K562 (cell line): Measurements from ENCODE around the gene PRKG1. TPM values are rescaled to one million over a fixed set of nuclear protein-coding genes. Genes with fewer than 3 reads are reported as not detected.

ENCODE experiments used
- ATAC-seq: fragments of 200-7000 bp; cut with Tn5 transposase; 3 replicates; pipeline ENCODE4 v1.9.1; 2020; ENCODE audit warnings: moderate library complexity
- BruUV-seq: library from RNA; stranded (reverse); fragments of 400-500 nt; replicated peaks from 2 replicates; lab custom pipeline; 2021; lab: Mats Ljungman, UMichigan
- CTCF ChIA-PET: fragments of 300-600 bp; formaldehyde crosslinking; extraction: SDS; loops from one replicate; lab custom pipeline; 2021; ENCODE audit warnings: low intra/inter-chr PET ratio; lab: Yijun Ruan, JAX
- POLR2A ChIA-PET: fragments of 300-600, 350-650 bp; sonication (Branson Sonifier 250); formaldehyde crosslinking; extraction: SDS; loops from one replicate; lab custom pipeline; 2021; ENCODE audit warnings: antibody characterized with exemption, inconsistent platforms; lab: Yijun Ruan, JAX
- DNase-seq, 4 experiments: peaks; one replicate each; pipeline versions ENCODE4 v3.0.0 to v3.0.0-alpha.2; 2011 to 2018; ENCODE audit warnings: low spot score in 3 of 4, mixed read lengths in 3 of 4; ENCODE audit errors: extremely low read depth in 1 of 4
- FAIRE-seq: peaks from 2 replicates; lab custom pipeline; 2011; peaks lifted over from hg19 to GRCh38; lab: Jason Lieb, UNC
- H2AFZ ChIP-seq: 2 replicates; pipeline ENCODE4 v1.6.0; 2011; ENCODE audit warnings: low read depth, low read length, control low read depth, inconsistent platforms
- H3K27ac ChIP-seq: fragments of 200-600 bp; 3 replicates; pipeline ENCODE4 v1.8.0; 2011; ENCODE audit warnings: low read depth, mild to moderate bottlenecking, control low read depth, inconsistent platforms, low read length, moderate library complexity, mixed read lengths; ENCODE audit errors: extremely low read depth
- H3K27me3 ChIP-seq, 2 experiments: fragments of 300-600 bp in 1 of 2; 2 replicates in 1 of 2; 3 replicates in 1 of 2; pipeline versions ENCODE4 v1.6.0 to v1.8.0; 2011; ENCODE audit warnings: inconsistent platforms in 2 of 2, low read length in 2 of 2, mild to moderate bottlenecking in 1 of 2, mixed read lengths in 1 of 2, moderate library complexity in 1 of 2; ENCODE audit not compliant: control insufficient read depth in 2 of 2, insufficient read depth in 2 of 2
- H3K36me3 ChIP-seq: fragments of 300-600 bp; 3 replicates; pipeline ENCODE4 v1.8.0; 2011; ENCODE audit warnings: mild to moderate bottlenecking, low read length, inconsistent platforms; ENCODE audit not compliant: control insufficient read depth, insufficient read depth
- H3K4me1 ChIP-seq, 2 experiments: fragments of 200-600 bp in 1 of 2; replicated peaks in 1 of 2; 2 replicates in 1 of 2; 3 replicates in 1 of 2; pipeline versions ENCODE4 v1.5.1 to v1.8.0; 2011; ENCODE audit warnings: inconsistent platforms in 2 of 2, low read length in 2 of 2, mild to moderate bottlenecking in 1 of 2, mixed read lengths in 1 of 2, moderate library complexity in 1 of 2; ENCODE audit not compliant: control insufficient read depth in 2 of 2, insufficient read depth in 2 of 2
- H3K4me2 ChIP-seq: 2 replicates; pipeline ENCODE4 v1.6.1; 2011; ENCODE audit warnings: low read length, control low read depth, inconsistent platforms, mixed read lengths; ENCODE audit not compliant: insufficient read depth
- H3K4me3 ChIP-seq: fragments of 200-600 bp; sonication (generic), shearing (Covaris generic); 2 replicates; pipeline ENCODE4 v1.5.1; 2016; ENCODE audit warnings: control low read depth, inconsistent platforms
- H3K79me2 ChIP-seq: fragments of 200-600 bp; 3 replicates; pipeline ENCODE4 v1.8.0; 2011; ENCODE audit warnings: low read length, inconsistent platforms; ENCODE audit not compliant: control insufficient read depth, insufficient read depth
- H3K9ac ChIP-seq, 2 experiments: 2 replicates each; pipeline versions ENCODE4 v1.6.0 to v1.6.1; 2011; ENCODE audit warnings: low read depth in 2 of 2, low read length in 2 of 2, control low read depth in 1 of 2, inconsistent platforms in 1 of 2, mild to moderate bottlenecking in 1 of 2, mixed read lengths in 1 of 2; ENCODE audit not compliant: insufficient read depth in 1 of 2
- H3K9me1 ChIP-seq: one replicate; pipeline ENCODE4 v1.6.0; 2011; ENCODE audit warnings: inconsistent platforms, mild to moderate bottlenecking, low read length, moderate library complexity; ENCODE audit not compliant: control insufficient read depth, insufficient read depth
- H3K9me3 ChIP-seq: replicated peaks from 2 replicates; pipeline ENCODE4 v1.5.1; 2011; ENCODE audit warnings: low read depth, low read length, inconsistent platforms; ENCODE audit not compliant: control insufficient read depth, insufficient read depth
- H4K20me1 ChIP-seq: replicated peaks from 2 replicates; pipeline ENCODE4 v1.6.1; 2011; ENCODE audit warnings: low read length, inconsistent platforms, mixed read lengths; ENCODE audit not compliant: control insufficient read depth, insufficient read depth
- BCOR ChIP-seq: fragments of 450-650 bp; IDR thresholded peaks from 2 replicates; pipeline ENCODE4 v1.6.1; 2016
- BRD4 ChIP-seq: fragments of 200-600 bp; sonication (generic); IDR thresholded peaks from 2 replicates; pipeline ENCODE4 v1.6.1; 2017; ENCODE audit warnings: inconsistent platforms
- HDGF ChIP-seq: fragments of 450-650 bp; IDR thresholded peaks from 2 replicates; pipeline ENCODE4 v1.6.1; 2016
- NR2C2 ChIP-seq, 2 experiments: fragments of 200-800 bp in 1 of 2; sonication (Bioruptor generic) in 1 of 2; sonication (generic) in 1 of 2; formaldehyde crosslinking in 1 of 2; IDR thresholded peaks; 2 replicates each; pipeline versions ENCODE4 v1.6.1 to v1.8.0; 2016 to 2022; ENCODE audit warnings: mild to moderate bottlenecking in 1 of 2, missing compliant biosample characterization in 1 of 2, missing genetic modification characterization in 1 of 2, missing genetic modification reagents in 1 of 2
- POLR2H ChIP-seq: IDR thresholded peaks from 2 replicates; pipeline ENCODE4 v1.6.1; 2016; ENCODE audit warnings: missing genetic modification characterization, low read depth, mild to moderate bottlenecking, control low read depth, missing compliant biosample characterization, moderate library complexity
- SMAD2 ChIP-seq: fragments of 150-350 bp; IDR thresholded peaks from 2 replicates; pipeline ENCODE4 v1.6.1; 2014; ENCODE audit warnings: low read depth, mild to moderate bottlenecking, low read length
- SMARCE1 ChIP-seq: fragments of 450-650 bp; IDR thresholded peaks from 2 replicates; pipeline ENCODE4 v1.7.1; 2016; ENCODE audit warnings: mild to moderate bottlenecking
- TEAD2 ChIP-seq: fragments of 450-650 bp; IDR thresholded peaks from 2 replicates; pipeline ENCODE4 v1.6.1; 2016; ENCODE audit warnings: missing genetic modification characterization, control low read depth, missing compliant biosample characterization
- WGBS: fragments of 100-300 bp; shearing (Covaris generic); methylation state at CpG from one replicate; pipeline ENCODE4 v1.1.6; 2016; ENCODE audit warnings: low coverage, mixed read lengths; ENCODE audit not compliant: insufficient coverage; ENCODE audit errors: missing lambda C conversion rate; 5-methylcytosine and 5-hydroxymethylcytosine counted together
- in situ Hi-C: fragments of 300-500 bp; cut with MboI; formaldehyde crosslinking; loops from 4 replicates; pipeline ENCODE4 v1.15.0; 2018; ENCODE audit warnings: inconsistent platforms, mixed read lengths
- intact Hi-C: fragments of 100-400 bp; cut with micrococcal nuclease; formaldehyde crosslinking; loops from 2 replicates; pipeline ENCODE4 v1.14.2; 2022
- polyA plus RNA-seq, 8 experiments: library from polyadenylated mRNA; depleted of rRNA in 4 of 8; stranded (reverse) in 5 of 8; unstranded in 3 of 8; fragments of >200 nt; fragmentation: Nextera tagmentation in 2 of 8; fragmentation: Illumina TruSeq in 1 of 8; extraction: Ambion mirVana in 2 of 8; extraction: Trizol in 1 of 8; gene quantifications; 2 replicates each; pipeline versions ENCODE4 v1.2.1 to v1.2.3, GENCODE V29; 2011 to 2014; ENCODE audit warnings: inconsistent platforms in 1 of 8, missing spikeins in 1 of 8
- total RNA-seq, 7 experiments: library from RNA; depleted of rRNA in 6 of 7; stranded (reverse); fragments of >200 nt in 6 of 7; fragmentation: Illumina TruSeq in 2 of 7; extraction: Trizol in 2 of 7; gene quantifications; 2 replicates each; pipeline versions ENCODE4 v1.2.1 to v1.2.3, GENCODE V29; 2011 to 2021; ENCODE audit warnings: low replicate concordance in 1 of 7
- TF ChIP-seq, protein P1 (sequence below): fragments of 450-650 bp; IDR thresholded peaks from 2 replicates; pipeline ENCODE4 v1.6.1; 2017; ENCODE audit warnings: antibody characterized with exemption
- TF ChIP-seq, protein P2 (sequence below): fragments of 250-450 bp; sonication (Bioruptor Pico); IDR thresholded peaks from 2 replicates; pipeline ENCODE4 v1.4.0; 2020; ENCODE audit warnings: mild to moderate bottlenecking, moderate library complexity
- TF ChIP-seq, protein P3 (sequence below): fragments of 450-650 bp; formaldehyde crosslinking; IDR thresholded peaks from 2 replicates; pipeline ENCODE4 v1.4.0; 2020; ENCODE audit warnings: mild to moderate bottlenecking, mixed read lengths
- TF ChIP-seq, protein P4 (sequence below): sonication (generic); formaldehyde crosslinking; IDR thresholded peaks from 2 replicates; pipeline ENCODE4 v1.8.1; 2022; ENCODE audit warnings: missing genetic modification reagents
- TF ChIP-seq, protein P5 (sequence below): fragments of 250-450 bp; sonication (Bioruptor Pico); IDR thresholded peaks from 2 replicates; pipeline ENCODE4 v1.5.1; 2021; ENCODE audit warnings: mild to moderate bottlenecking

The PRKG1 gene
- total and polyA plus RNA-seq, 9 of the 15 experiments (the other 6 are each of a cell fraction or from before 2014, with no cell fraction given) = 0.22 TPM; not detected in 8

DNA sequence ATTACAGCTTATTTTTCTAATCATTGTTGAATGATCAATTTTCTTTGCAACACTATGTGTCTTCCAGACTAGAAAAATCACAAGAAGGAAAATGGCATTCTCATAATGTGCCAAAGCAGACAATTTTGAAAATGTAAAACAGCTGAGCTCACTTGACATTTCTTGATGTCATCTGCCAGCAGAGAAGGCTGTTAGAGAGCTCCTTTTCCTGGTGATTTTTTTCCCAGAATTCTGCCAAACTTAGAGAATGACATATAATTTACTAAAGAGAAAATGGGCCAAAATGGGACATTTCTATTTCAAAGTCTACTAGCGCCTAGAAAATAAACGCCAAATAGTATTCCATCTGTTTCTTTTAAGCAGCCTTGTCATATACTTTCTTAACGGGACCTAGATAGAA is 714.0 kb downstream of the PRKG1 start:
- WGBS = 0% methylated on average over 3 of the region's 3 CpGs
- FAIRE-seq = no peak
- CTCF ChIA-PET = no interaction called here
- TF ChIP-seq NR2C2 (CRISPR knock-in tag; IDR thresholded peaks at IDR 0.05) = no peak
- no peak for TF ChIP-seq NR2C2 (tag; IDR thresholded peaks at IDR 0.05)
- no peak for TF ChIP-seq BCOR
- TF ChIP-seq SMARCE1 = no peak
- no peak for TF ChIP-seq TEAD2 (tag)
- TF ChIP-seq, protein P1, sequence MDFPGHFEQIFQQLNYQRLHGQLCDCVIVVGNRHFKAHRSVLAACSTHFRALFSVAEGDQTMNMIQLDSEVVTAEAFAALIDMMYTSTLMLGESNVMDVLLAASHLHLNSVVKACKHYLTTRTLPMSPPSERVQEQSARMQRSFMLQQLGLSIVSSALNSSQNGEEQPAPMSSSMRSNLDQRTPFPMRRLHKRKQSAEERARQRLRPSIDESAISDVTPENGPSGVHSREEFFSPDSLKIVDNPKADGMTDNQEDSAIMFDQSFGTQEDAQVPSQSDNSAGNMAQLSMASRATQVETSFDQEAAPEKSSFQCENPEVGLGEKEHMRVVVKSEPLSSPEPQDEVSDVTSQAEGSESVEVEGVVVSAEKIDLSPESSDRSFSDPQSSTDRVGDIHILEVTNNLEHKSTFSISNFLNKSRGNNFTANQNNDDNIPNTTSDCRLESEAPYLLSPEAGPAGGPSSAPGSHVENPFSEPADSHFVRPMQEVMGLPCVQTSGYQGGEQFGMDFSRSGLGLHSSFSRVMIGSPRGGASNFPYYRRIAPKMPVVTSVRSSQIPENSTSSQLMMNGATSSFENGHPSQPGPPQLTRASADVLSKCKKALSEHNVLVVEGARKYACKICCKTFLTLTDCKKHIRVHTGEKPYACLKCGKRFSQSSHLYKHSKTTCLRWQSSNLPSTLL = no peak
- TF ChIP-seq POLR2H (tag) = no peak
- TF ChIP-seq BRD4 = no peak
- no peak for TF ChIP-seq HDGF
- TF ChIP-seq, protein P2, sequence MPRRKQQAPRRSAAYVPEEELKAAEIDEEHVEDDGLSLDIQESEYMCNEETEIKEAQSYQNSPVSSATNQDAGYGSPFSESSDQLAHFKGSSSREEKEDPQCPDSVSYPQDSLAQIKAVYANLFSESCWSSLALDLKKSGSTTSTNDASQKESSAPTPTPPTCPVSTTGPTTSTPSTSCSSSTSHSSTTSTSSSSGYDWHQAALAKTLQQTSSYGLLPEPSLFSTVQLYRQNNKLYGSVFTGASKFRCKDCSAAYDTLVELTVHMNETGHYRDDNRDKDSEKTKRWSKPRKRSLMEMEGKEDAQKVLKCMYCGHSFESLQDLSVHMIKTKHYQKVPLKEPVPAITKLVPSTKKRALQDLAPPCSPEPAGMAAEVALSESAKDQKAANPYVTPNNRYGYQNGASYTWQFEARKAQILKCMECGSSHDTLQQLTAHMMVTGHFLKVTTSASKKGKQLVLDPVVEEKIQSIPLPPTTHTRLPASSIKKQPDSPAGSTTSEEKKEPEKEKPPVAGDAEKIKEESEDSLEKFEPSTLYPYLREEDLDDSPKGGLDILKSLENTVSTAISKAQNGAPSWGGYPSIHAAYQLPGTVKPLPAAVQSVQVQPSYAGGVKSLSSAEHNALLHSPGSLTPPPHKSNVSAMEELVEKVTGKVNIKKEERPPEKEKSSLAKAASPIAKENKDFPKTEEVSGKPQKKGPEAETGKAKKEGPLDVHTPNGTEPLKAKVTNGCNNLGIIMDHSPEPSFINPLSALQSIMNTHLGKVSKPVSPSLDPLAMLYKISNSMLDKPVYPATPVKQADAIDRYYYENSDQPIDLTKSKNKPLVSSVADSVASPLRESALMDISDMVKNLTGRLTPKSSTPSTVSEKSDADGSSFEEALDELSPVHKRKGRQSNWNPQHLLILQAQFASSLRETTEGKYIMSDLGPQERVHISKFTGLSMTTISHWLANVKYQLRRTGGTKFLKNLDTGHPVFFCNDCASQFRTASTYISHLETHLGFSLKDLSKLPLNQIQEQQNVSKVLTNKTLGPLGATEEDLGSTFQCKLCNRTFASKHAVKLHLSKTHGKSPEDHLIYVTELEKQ (CRISPR knock-in tag) = no peak
- TF ChIP-seq, protein P3, sequence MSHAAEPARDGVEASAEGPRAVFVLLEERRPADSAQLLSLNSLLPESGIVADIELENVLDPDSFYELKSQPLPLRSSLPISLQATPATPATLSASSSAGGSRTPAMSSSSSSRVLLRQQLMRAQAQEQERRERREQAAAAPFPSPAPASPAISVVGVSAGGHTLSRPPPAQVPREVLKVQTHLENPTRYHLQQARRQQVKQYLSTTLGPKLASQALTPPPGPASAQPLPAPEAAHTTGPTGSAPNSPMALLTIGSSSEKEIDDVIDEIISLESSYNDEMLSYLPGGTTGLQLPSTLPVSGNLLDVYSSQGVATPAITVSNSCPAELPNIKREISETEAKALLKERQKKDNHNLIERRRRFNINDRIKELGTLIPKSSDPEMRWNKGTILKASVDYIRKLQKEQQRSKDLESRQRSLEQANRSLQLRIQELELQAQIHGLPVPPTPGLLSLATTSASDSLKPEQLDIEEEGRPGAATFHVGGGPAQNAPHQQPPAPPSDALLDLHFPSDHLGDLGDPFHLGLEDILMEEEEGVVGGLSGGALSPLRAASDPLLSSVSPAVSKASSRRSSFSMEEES = no peak
- TF ChIP-seq, protein P4, sequence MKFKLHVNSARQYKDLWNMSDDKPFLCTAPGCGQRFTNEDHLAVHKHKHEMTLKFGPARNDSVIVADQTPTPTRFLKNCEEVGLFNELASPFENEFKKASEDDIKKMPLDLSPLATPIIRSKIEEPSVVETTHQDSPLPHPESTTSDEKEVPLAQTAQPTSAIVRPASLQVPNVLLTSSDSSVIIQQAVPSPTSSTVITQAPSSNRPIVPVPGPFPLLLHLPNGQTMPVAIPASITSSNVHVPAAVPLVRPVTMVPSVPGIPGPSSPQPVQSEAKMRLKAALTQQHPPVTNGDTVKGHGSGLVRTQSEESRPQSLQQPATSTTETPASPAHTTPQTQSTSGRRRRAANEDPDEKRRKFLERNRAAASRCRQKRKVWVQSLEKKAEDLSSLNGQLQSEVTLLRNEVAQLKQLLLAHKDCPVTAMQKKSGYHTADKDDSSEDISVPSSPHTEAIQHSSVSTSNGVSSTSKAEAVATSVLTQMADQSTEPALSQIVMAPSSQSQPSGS (CRISPR knock-in tag) = no peak
- TF ChIP-seq SMAD2 = no peak
- TF ChIP-seq, protein P5, sequence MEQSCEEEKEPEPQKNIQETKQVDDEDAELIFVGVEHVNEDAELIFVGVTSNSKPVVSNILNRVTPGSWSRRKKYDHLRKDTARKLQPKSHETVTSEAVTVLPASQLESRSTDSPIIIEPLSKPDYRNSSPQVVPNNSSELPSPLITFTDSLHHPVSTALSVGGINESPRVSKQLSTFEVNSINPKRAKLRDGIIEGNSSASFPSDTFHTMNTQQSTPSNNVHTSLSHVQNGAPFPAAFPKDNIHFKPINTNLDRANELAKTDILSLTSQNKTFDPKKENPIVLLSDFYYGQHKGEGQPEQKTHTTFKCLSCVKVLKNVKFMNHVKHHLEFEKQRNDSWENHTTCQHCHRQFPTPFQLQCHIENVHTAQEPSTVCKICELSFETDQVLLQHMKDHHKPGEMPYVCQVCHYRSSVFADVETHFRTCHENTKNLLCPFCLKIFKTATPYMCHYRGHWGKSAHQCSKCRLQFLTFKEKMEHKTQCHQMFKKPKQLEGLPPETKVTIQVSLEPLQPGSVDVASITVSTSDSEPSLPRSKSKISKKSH = no peak

More for the DNA sequence above, 714.0 kb downstream of the PRKG1 start:
- Histone ChIP-seq H3K9me3 (no peaks in the 10 kb centered on the region), H3K79me2 (no peaks in the 10 kb centered on the region), H3K4me2 (no peak overlapping the region), H2AFZ (no peak overlapping the region), H3K36me3 (no peaks in the 10 kb centered on the region), H4K20me1 (no peaks in the 10 kb centered on the region), H3K4me3 (no peak overlapping the region), H3K27me3 (no peaks in the 10 kb centered on the region), H3K9ac (no peak overlapping the region), H3K4me1 (no peaks in the 10 kb centered on the region), H3K27ac (no peak overlapping the region), H3K9me1 (no peaks in the 10 kb centered on the region)
- BruUV-seq = no TSS peak
- ATAC-seq = no peak
- in situ Hi-C loops (no loop called here), intact Hi-C loops (no loop called here)
- DNase-seq = no peak
- POLR2A ChIA-PET = no interaction called here
